Measurements from ENCODE around the gene PRR36. TPM values are rescaled to one million over a fixed set of nuclear protein-coding genes. Genes with fewer than 3 reads are reported as not detected.

The PRR36 gene
- total RNA-seq, 4 donors from 2014 or later, result 0.13 to 0.45 (median 0.20) TPM

GRCh38 chr19:7904074-7905020 is 30.2 kb upstream of the PRR36 start:
- peaks cover 23 to 25% of the 10 kb centered on the region in 2 donors for H3K4me1 ChIP-seq
- H3K27ac ChIP-seq, result peak overlapping the region; percentile 59 to 86 (median 70)
- H3K4me3 ChIP-seq (replicated peaks in 1 of 3), result peak overlapping the region; percentile 76 to 91 (median 89)
- H3K36me3 ChIP-seq, result peaks cover 3 to 11% of the 10 kb centered on the region in 2 donors
- 24 to 72% methylated on average over 9 to 26 of the region's 68 CpGs for WGBS, 2 donors
- DNase-seq, result peak in 1 of 2 donors; percentile 45
- TF ChIP-seq CTCF (IDR thresholded peaks at IDR 0.05), result no peak
- no peak for TF ChIP-seq POLR2A (IDR thresholded peaks at IDR 0.05)
- H3K27me3 ChIP-seq, result no peaks in the 10 kb centered on the region
- H3K9me3 ChIP-seq, result no peaks in the 10 kb centered on the region
- intact Hi-C loops (cut with DNase I), result loop anchor here (2.0 kb wide), 1 partner anchor 14 kb away; no protein-coding TSS in a partner anchor

GRCh38 chr19:7903244-7904073 is 29.3 kb upstream of the PRR36 start, which contains the start of gene MAP2K7:
Gene MAP2K7 (plus strand): TSS chr19:7903877. CDS start chr19:7903945, 68 bp downstream.
- Histone ChIP-seq H3K4me1 (peaks cover 23 to 25% of the 10 kb centered on the region in 2 donors), H3K9me3 (no peaks in the 10 kb centered on the region), H3K36me3 (peaks cover 0 to 11% of the 10 kb centered on the region in 2 donors), H3K27me3 (no peaks in the 10 kb centered on the region), H3K4me3 (replicated peaks in 1 of 3) (peak within 1 kb of the TSS; percentile 76 to 91 (median 89)), H3K27ac (peak within 1 kb of the TSS; percentile 70 to 86 (median 71))
- intact Hi-C loops (cut with DNase I), result loop anchor here (2.0 kb wide), 1 partner anchor 15 kb away; no protein-coding TSS in a partner anchor
- TF ChIP-seq CTCF (IDR thresholded peaks at IDR 0.05) (peak in 4 of 6 experiments; percentile 3 to 71 (median 44)), POLR2A (IDR thresholded peaks at IDR 0.05) (peak; percentile 42 to 84)
- peak; percentile 100 for DNase-seq
- WGBS, 2 donors, result 0% methylated on average over 21 to 33 of the region's 89 CpGs

GRCh38 chr19:7902796-7903243 is 28.6 kb upstream of the PRR36 start:
- DNase-seq, result no peak
- TF ChIP-seq POLR2A (IDR thresholded peaks at IDR 0.05), result no peak
- TF ChIP-seq CTCF (IDR thresholded peaks at IDR 0.05), result no peak
- H3K9me3 ChIP-seq, result no peaks in the 10 kb centered on the region
- no peaks in the 10 kb centered on the region for H3K27me3 ChIP-seq
- peak overlapping the region in 2 of 3 donors; percentile 18 to 54 for H3K4me3 ChIP-seq (replicated peaks in 1 of 3)
- H3K4me1 ChIP-seq, result peaks cover 23 to 25% of the 10 kb centered on the region in 2 donors
- 12 to 23% methylated on average over 5 to 19 of the region's 20 CpGs for WGBS, 2 donors
- H3K27ac ChIP-seq, result peak overlapping the region; percentile 26 to 84 (median 71)
- H3K36me3 ChIP-seq, result peaks cover 0 to 11% of the 10 kb centered on the region in 2 donors
- intact Hi-C loops (cut with DNase I), result no loop called here

GRCh38 chr19:7901337-7901736 is 27.1 kb upstream of the PRR36 start:
- H3K9me3 ChIP-seq, result no peaks in the 10 kb centered on the region
- peaks cover 0 to 8% of the 10 kb centered on the region in 2 donors for H3K36me3 ChIP-seq
- DNase-seq, result no peak
- no peak overlapping the region for H3K27ac ChIP-seq
- peaks cover 23 to 25% of the 10 kb centered on the region in 2 donors for H3K4me1 ChIP-seq
- WGBS, 2 donors, result 91 to 93% methylated on average over 7 of the region's 7 CpGs
- TF ChIP-seq CTCF (IDR thresholded peaks at IDR 0.05), result no peak
- no peak for TF ChIP-seq POLR2A (IDR thresholded peaks at IDR 0.05)
- no peak overlapping the region for H3K4me3 ChIP-seq (replicated peaks in 1 of 3)
- no peaks in the 10 kb centered on the region for H3K27me3 ChIP-seq
- intact Hi-C loops (cut with DNase I), result no loop called here

All from thyroid gland (tissue), 4 donors.